Activated CD4-positive, alpha-beta T cell treated with anti-CD3 and anti-CD28 coated beads, Interleukin-2, amount 50 U/mL, for 24 hours (primary cell): Measurements from ENCODE around the gene NAV2.
"Not testable (repeated sequence)": the region's sequence is repeated elsewhere in the genome, so short reads cannot be mapped to it uniquely, and the experiment has no call there.

Experiments used
- DNase-seq, 2 donors: peaks; one replicate each; pipeline ENCODE4 v3.0.0-alpha.2; 2020; ENCODE audit warnings: low read depth in 1 of 2, low spot score in 1 of 2

Gene NAV2

DNA sequence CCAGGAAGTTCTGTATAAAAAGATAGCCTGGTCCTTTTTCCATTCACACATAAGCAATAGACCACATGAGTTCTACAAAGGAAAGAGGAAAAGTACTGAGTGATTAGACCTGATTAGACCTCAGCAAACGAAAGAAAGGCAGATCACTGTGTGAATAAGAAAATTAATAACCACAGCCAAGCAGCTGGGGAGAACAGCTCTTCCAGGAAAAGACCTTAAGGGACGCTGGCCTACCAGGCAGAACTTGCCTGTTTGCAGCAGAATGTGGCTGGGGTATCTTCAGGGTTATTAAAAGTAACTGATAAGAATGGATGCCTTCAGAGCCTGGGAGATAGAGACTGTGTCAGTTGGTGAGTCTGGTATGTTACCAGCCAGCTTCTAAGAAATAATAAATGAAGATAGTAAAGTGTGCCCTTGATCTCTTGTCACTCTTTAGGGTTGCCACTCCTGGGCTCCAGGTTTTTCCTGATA is 274.7 kb downstream of the NAV2 start:
- DNase-seq, result no peak

DNA sequence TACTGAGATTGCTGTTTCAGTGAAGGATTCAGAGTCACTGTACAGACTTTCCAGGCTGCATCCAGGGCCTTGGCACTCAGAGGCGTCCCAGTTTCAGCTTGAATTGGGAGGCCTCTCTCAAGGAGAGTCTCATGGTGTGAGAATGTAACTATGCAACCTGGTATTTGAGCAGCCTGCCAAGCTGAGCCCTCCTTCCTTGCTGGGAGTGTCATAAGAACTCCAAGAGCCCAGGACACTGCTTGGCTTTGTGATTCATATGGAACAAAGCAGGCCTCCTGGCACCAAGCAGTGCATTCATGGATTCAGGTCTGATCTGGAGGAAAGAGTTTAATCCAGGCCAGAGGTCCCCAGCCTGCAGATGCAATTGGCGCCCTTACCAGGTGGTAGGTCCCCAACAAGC is 276.0 kb downstream of the NAV2 start:
- DNase-seq, result no peak

DNA sequence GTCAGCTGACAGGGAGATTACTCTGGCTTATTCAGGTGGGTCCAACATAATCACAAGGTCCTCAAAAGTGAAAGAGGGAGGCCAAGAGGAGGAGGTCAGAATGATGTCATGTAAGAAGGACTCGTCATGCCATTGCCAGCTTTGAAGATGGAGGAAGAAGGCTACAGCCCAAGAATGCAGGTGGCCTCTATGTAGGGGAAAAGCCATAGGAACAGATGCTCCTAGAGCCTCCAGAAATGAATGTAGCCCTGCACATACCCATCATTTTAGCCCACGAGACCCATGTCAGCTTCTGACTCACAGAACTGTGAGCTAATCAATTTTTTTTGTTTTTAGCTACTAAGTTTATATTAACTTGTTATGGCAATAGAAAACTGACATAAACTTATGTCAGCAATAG is 276.6 kb downstream of the NAV2 start:
- DNase-seq, result no peak

DNA sequence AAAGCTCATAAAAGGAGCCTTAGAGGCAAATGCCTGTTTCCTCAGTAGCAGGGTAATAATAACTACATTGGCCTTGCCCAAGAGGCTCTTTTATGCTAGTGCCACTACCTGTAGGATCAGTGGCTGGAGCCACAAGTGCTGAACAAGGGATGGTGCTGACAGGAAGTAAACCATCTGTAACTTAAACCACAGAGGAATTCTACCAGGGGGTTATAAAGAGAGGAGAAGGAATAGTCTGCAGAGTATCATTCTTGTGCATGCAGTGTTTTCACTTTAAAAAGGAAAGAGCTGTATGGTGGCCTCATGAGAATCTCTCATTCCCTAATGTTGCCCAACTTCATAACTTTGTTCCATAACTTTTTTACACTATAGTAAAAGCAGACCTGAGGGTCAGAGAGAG is 279.5 kb downstream of the NAV2 start:
- no peak for DNase-seq

DNA sequence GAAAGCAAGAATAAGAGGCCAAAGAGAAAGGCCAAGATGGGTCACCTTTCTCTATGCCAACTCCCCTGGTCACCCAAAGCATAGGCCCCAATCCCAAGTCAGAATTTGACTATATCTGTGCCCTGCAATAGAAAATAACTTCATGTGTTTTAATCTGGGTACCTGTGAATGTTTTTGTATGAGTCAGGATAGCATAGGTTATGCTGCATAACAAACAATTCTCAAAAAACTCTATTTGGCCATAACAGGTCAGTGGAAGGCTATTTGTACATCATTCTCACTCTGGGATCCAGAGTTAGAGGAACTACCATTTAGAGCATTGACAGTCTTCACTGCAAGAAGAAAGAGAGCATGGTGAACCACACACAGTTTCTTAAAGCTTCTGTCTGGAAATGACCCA is 280.4 kb downstream of the NAV2 start:
- DNase-seq, result no peak

DNA sequence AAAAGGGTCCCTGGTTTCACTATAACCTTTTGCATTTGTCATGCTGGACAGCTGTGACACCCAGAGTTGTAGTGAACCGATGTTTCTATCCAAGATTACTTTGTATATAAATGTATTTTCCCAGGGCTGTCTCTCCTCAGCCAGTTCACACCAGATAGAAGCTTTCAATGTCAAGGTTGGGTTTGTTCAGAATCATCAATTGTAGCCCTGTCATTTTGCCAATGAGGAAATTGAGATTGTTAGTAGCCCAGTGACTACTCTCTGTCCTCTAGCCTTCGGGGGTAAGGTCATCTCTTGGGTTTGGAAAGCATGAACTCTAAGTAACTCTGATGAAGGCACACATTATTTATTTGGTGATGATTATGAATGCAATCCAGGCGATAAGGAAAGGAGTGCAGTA is 282.0 kb downstream of the NAV2 start:
- no peak for DNase-seq

DNA sequence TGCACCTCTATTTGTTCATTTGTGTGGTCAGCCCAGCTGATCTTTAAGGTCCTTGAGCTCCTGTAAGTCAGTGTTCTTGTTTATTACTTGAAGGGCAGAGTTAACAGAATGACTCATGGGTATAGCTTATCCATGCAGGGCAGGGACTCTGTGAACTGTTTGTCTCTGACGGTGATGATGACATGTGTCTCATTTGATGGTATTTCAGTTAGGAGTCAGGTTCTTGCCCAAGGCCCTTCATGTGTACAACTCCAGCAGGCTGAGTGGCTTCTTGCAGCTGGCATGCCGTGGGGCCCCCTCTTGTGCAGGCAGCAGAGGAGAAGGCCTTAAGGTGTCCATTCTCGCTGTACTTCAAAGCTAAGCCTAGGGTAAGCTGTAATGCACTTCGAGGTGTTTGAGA is 282.5 kb downstream of the NAV2 start:
- DNase-seq, result no peak

DNA sequence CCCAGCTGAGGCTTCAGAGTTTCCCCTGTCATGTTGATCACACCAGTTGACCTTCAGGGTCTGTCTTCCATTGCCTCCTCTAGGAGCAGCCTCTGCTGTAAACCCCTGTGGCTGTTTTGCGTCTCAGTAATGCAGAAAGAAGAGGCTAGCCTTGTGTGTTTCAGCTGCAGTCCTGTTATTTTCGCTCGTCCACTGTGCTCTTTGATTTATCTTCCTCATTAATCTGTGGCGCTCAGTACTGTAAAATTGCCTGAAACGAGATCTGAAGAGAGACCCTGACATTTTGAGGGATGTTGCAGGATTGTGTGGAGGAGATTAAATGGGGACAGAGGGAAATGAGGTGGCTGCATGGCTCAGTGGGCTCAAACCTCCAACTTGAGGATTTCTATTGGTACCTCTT is 283.9 kb downstream of the NAV2 start:
- no peak for DNase-seq

DNA sequence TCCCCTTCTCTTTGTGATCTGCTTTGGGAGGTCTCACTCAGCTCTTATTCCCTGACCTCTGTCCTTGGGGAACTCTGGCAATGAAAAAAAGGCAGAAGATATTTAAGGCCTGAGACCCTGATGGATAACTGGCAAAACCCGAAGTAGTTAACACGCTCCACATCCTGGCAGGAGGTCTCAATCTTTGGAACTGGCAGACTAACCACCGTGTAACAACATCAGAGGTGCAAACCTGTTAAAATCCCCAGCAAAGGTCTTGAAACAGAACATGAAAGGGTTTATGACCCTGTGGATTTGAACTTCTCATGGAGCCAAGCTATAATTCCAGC is 287.3 kb downstream of the NAV2 start:
- no peak for DNase-seq

DNA sequence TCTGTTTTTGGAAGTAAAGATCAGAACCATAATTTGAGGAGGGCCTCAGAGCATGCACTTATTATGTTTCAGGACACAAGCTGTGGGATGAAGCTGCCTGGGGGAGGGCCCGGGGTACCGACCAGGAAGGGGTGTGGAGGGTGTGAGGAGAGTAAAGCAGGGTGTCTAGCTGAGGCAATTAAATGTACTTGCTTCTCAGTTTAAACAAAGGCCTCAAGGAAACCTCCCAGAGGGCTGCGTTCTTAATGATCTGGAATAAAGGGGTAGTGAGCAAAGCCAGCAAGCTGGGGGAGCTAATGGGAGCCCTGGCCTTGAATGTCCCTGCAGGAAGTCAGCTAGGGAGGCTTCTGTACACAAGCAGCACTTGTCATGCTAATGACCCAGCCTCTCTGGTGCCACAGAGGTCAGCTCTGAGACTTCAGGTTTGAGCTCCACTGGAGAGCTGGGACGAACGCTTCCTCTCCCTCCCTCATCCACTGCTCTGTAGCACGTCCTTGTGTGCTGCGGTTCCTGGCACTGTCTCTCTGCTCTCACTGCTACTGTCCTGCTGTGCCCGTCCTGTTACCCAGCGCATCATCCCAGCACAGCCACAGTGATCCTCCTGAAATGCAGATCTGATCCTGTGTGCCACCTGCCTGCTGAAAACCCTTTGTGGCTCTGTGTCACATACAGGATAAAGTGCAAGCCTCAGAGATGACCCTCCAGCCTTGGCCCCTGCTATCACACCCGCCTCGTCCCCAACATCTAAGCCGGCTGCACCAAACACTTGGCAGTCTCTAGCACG is 287.9 kb downstream of the NAV2 start:
- no peak for DNase-seq

DNA sequence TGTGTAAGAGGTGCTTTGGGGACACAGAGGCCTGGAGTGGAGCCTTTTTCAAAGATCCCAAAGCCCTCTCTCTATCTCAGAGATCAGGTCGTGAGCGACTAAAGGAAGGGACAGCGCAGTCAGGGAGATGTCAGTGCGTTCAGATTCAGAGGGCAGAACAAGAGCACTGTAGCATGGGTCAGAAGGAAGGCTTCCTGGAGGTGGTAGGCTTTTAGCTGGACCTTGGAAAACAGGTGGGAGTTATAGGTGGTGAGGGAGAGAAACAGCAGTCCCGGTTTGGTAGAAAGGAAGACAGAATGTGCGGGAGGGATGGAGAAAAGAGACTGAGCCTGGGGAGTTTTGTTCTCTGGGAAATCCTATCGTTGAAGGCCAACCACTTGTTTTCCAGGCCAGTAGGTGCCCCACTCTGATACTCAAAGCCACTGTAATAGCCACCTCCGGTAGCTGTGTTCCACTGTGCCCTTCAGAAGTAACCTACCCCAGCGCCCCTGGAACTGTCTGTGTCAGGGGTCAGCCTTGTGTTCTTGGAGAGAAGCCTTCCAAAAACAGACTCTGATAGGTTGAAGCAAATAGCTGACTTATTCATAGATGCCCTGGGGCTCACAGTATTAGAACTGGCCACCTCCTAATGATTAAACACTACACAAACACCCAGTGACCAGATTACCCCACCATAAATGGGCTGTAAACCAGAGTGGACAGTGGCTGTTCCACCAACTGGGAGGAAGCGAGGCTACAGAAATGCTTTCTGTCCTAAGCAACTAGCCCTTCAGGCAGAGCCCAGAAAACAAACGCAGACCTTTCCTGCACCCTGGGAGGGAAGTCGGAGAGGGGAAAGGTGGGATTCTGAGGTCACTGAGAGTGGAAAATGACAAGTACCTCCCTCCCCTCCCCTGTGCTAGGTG is 289.9 kb downstream of the NAV2 start:
- no peak for DNase-seq

DNA sequence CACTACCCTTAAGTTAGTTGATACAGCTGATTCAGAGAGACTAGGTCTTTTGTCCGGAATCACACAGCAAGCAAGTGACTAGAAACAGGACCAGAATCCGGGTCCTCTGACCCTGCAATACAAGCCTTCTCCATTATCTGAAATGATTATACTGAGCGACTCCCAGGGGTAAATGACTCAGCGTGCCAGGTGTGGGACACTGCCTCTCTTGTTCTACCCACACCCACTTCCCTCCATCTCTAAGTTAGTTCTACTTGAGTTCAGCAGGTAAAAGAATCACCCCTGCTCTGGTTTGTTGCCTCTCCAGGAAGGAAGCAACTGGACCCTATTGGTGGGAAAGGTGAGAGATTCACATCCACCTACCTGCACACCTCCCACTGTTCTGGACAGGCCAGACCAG is 290.7 kb downstream of the NAV2 start:
- no peak for DNase-seq

DNA sequence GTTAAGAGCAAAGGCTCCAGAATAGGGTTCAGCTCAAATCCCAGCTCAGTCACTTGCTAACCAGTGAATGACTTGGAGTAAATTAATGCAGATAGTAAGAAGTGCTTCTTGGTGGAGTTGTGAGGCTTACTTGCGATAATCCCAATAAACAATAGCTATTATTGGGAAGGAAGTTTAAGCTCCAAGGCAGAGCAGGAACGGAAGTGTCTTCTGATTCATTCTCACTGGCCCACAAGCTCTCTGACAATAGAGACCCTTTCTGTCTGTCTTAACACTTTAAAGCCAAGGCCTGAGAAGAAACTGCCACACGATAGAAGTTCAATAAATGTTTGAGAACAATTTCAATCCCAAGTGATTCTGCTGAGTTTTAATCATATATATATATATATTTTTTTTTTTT is 292.2 kb downstream of the NAV2 start:
- no peak for DNase-seq

DNA sequence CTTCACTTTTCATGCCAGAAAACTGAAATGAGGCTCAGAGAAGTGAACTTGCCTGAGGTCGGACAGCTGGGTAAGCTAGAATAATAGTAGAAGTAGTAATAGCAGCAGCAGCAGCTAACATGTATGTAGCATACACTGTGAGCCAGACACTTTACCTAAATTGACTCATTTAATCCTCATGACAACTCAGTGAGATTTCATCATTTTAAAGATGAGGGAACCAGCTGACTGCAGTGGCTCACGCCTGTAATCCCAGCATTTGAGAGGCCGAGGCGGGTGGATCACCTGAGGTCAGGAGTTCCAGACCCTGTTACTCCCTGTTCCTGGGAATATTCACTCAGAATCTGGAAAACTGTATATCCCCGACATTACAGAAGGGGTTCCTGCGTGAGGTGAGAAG is 293.1 kb downstream of the NAV2 start:
- no peak for DNase-seq

DNA sequence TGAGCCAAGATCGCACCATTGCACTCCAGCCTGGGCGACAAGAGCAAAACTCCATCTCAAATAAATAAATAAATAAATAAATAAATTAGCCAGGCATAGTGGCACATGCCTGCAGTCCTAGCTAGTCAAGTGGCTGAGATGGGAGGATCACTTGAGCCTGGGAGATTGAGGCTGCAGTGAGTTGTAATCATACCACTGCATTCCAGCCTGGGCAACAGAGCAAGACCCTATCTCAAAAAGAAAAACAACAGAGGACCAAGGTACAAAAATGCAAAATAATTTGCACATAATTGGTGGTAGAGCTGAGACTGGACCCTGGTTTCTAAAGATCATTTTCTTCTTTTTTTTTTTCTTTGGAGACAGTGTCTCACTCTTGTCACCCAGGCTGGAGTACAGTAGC is 294.0 kb downstream of the NAV2 start:
- DNase-seq, result not testable (repeated sequence)

DNA sequence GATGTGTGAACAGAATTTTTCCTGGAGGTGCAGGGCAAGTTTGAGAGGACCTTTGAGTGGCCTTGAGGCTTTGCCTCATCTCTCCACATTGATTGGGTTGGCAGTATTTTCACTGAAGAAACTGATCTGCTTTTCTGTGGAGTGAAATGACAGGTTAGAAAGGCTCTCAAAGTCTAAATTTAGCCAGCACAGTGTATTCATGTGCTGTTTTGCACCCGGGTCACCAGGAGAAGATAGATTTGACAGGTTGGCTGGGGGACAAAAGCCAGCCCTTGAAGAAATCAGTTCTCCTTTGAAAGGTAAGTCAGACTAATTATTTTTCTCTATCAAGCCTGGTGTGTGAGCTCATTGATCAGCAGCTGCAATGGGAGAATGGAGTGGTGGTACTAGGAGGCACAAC is 294.7 kb downstream of the NAV2 start:
- no peak for DNase-seq

DNA sequence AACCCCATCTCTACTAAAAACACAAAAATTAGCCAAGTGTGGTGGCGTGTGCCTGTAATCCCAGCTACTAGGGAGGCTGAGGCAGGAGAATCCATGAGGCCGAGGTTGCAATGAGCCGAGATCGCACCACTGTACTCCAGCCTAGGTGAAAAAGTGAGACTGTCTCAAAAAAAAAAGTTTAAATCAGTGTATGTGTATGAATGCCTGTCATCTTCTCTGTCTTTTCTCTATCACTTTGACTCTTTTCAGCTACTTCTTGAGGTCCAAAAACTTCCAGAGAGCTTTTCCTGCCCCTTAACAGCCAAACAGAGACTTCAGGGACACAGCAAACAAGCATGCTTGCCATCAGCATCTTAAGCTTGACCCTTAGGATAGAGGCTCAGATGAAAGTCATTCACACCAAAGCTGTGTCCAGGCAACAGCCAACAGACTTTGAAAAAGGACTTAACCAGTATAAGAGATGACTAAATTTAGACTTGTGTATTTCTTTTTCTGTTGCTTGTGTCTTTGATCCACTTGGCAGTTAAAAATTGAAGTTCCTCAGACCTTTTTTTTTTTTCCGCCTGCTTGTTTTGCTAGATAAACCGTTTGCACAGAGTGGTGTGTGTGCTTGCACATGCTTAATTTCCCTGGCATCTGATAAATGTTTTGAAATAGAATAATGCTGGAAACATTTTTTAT is 295.7 kb downstream of the NAV2 start:
- no peak for DNase-seq

DNA sequence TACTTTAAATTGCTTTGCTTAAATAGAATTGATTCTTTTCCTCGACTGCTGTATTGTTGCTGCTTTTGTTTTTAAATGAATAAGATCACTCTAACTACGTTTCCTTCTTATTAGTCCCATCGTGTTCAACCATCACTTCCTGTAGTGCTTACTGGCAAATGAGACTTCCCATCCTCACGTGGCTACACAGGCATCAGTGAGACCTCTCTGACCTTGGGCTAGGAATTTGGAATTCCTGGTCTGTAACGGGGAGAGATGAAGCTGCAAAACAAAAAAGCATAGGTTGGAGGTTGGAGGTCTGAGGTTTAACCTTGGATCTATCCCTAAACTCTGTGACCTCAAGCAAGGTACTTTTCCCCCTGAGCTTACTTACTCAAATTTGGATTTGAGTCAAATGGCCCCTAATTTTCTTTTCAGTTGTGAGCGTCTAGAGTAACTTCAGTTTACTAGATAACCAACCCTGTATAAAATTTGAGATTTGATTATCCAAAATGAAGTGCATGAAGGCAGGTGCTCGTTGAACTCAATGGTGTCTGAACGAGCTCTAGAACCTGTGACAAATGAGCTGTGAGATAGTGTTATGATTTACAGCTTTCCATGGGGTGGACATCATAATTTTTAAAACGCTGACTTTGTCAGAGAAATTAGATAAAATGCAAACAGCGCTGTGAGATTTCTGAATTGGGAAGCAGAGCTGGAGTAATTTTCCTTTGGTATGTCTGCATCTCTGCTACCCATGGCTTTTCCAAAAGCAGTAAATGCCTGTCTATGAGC is 296.4 kb downstream of the NAV2 start:
- no peak for DNase-seq

DNA sequence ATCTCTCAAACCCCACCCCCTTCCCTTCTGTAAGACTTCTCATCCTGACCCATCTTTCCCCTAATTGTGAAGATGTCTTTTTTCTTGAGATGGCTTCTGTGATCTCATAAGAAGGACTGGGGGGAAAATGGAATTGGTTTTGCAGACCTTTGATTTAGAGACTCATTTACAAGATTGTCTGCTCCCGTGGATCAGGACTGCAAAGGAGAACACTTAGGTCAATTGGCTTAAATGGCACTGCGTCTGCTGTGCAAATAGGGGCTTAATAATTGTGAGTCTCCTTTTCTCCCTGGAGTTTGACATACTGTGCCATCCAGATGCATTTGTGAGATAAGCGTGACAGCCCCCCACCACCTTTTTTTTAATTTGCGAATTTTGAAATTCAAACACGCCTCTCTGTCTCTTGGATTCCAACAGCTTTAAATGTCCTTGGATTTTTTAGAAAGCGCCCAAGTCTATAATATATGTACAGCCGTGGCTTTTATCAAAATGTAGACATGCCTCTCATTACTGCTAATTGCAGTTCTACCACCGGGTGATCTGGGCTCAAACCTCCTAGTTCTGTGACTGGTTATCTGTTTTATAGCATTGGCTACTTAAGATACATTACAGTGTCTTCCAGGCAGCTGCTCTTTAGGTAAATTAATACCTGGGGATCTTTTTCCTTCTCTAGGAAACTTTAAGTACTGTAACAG is 297.7 kb downstream of the NAV2 start:
- no peak for DNase-seq

DNA sequence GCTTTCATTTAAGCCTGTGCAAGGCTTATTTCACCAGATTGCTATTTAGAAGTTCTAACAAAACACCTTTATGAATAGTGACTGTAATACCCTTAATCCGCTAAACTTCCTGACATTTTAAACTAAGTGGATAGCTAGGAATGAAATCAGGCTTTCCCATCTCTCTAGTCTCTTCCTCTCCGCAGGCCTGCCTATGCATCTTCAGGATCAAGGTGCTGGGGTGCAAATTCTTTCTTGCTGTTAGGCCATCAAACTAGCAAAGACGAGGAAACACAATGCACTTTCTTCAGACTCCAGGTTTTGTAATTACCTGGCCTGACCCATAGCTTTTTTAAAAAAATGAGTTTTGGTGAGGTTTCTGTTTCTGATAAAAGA is 298.2 kb downstream of the NAV2 start:
- no peak for DNase-seq
